ENCODE measurements around the gene CCDC88A.

GRCh38 chr2:55309446-55309845 is 110.2 kb downstream of the CCDC88A start:
- TF ChIP-seq CTCF (IDR thresholded peaks at IDR 0.05; ENCODE audit: extremely low read depth in 1 of 2, insufficient read depth in 1 of 2, low read depth in 1 of 2, low read length in 2 of 2) = no peak
- TF ChIP-seq EZH2 (IDR thresholded peaks at IDR 0.05; ENCODE audit: borderline replicate concordance, low read depth, low read length, severe bottlenecking) = no peak
- TF ChIP-seq POLR2A (IDR thresholded peaks at IDR 0.05; ENCODE audit: low read depth, low read length) = no peak

All from endothelial cell of umbilical vein (primary cell).